D341Med (cell line): ENCODE results near the gene ITGAL.

Experiments
- DNase-seq: peaks from one replicate; pipeline ENCODE4 v3.0.0; 2012; ENCODE audit warnings: low spot score

ITGAL gene

DNA sequence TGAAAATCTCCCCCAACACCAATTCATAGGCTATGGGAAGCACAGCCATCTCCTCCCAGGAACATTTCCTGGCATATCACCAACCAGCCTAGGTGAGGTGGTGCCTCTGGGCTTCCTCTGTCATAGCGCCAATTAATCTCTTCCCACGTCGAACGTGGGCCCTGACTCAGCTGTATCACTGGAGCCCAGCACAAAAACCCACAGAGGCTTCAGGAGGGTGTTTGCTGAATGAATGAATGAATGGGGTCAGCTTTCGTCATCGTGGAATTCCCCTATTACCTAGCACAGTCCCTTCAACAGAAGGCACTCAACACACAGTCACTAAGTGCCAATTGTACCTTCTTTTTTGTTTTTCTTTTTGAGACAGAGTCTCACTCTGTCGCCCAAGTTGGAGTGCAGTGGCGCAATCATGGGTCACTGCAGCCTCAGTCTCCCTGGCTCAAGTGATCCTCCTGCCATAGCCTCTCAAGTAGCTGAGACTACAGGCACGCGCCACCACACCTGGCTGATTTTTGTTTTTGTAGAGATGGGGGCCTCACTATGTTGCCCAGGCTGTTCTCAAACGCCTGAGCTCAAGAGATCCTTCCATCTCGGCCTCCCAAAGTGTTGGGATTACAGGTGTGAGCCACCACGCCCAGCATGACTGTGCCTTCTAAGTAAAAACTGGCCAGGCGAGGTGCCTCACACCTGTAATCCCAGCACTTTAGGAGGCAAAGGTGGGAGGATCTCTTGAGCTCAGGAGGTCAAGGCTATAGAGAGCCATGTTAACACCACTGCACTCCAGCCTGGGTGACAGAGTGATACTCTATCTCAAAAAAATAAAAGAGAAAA lies 94.8 kb downstream of the ITGAL start:
- no peak for DNase-seq

- no peak for DNase-seq
Observed at GRCh38 chr16:30567991-30568638, 95.6 kb downstream of the ITGAL start.

GRCh38 chr16:30569281-30569680 lies 96.7 kb downstream of the ITGAL start:
- no peak for DNase-seq

GRCh38 chr16:30569746-30570635 lies 97.4 kb downstream of the ITGAL start:
- DNase-seq: no peak

GRCh38 chr16:30570636-30571444 lies 98.3 kb downstream of the ITGAL start:
- DNase-seq: peak; percentile 40

DNA sequence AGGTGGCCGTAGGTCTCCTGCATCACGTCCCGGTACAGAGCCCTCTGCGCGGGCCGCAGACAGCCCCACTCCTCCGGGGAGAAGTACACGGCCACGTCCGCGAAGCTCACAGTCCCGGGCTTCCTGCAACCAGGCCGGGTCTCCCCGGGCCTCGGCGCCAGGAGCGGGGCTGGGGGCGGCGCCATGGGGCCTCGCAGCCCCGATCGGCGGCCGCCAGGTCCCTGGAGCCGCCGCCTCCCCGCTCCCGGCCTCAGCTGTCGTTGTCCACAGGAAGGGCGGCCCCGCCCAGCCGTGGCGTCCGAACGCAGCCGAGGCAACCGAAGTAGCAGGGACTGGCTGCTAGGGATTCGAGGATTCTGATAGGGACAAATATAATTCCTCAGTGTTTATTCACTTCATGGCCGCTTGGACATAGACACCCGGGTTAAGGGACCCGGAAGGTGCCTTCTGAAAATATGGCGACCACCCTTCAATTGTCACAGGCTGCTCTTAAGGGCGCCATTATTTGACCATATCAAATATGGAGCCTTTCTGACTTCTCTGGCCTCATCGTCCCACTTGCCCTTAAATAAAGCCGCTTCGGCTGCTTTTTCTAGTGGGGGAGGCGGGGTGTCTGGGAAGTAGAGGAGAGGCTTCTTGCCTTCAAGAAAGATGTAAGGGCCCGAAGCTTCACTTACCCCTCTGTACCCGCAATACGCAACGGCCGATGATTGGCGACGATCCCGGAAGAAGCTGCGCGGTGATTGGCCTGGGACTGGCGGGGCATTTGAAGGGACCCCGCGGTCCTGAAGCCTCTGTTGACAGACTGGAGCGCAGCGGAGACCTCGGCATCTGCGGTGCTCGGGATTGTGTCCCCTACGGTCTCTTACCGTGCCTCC lies 99.1 kb downstream of the ITGAL start, which contains the start of gene ZNF688:
ZNF688 (minus strand) TSS at position 270 of the 878 bp plus-strand sequence; CDS start at position 185, 85 bp downstream.
- DNase-seq: peak; percentile 91
